NCI-H524 (cell line): Measurements from ENCODE around the gene SLC1A7.

Experiments
- DNase-seq, 2 experiments: peaks; one replicate each; lab custom pipeline; 2025; lab: John Stamatoyannopoulos, UW

SLC1A7 gene

DNA sequence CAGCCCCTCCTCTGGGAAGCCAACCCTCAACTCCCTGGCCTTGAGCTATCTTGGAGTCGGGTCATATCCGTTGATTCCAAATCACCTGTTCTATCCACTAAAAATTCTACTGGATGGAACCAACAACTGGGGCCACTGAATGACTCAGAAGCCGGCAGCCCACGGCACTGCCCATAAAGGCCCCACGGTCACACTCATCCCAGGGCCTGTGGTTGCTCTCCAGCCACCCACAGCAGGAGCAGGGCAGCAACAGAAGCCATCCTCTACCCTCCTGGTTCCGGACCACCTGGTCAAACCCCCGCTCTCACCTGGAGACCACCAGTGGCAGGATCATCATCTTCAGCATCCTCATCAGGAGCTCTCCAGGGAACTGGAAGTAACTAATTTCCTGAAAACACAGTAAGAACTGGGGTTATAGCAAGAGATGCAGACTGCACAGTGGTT, 8.4 kb downstream of the SLC1A7 start:
- no peak for DNase-seq

DNA sequence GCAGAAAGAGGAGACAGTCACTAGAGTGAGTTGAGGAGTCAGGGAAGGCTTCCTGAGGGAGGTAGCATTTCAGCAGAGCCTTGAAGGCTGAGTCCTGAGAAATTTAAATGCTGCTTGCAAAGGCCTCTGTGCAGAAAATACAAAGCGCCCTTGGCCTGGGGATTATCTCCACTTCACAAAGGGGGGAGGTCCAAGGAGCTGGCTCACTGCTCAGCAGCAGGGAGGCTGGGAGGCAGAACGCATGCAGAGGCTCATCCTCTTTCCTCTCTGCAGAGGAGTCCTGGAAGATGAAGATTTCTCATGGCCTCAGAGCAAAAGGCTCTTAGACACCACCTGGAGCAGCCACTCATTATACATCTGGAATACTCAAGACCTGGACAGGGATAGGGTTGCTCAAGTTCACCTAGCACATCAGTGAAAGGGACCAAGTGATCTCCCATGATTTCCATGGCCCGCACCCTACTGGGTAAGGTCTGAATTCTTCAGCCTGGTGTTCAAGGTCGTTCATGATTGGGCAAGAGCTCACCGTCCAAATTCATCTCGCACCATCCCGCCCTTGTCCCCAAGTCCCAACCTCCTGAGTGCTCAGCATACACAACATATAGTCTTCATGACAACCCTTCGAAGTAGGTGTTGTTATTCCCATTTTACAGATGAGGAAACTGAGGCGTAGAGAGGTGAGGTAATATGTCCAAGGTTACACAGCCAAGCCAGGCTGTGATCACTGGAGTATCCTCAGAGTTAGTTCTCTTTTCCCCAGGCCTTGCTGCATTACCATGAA, 9.0 kb downstream of the SLC1A7 start:
- peak; percentile 68 to 81 for DNase-seq

DNA sequence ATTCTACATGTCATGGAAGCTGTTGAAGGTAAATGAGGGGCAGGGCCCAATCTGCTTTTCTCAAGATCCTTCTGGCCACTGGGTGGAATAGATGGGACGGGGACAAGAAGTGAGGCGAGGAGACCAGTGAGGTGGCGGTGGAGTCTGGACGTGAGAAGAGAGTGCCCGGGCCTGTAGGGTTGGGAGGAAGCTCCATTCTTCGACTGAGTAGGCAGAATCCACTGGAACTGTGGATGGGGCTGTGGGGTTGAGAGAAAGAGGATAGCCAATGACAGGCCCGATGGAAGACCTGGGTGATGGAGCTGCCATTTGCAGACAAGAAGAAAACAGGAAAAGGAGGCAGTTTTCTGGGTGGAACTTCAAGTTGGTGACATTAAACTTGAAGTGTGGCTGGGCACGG, 10.3 kb downstream of the SLC1A7 start:
- no peak for DNase-seq

DNA sequence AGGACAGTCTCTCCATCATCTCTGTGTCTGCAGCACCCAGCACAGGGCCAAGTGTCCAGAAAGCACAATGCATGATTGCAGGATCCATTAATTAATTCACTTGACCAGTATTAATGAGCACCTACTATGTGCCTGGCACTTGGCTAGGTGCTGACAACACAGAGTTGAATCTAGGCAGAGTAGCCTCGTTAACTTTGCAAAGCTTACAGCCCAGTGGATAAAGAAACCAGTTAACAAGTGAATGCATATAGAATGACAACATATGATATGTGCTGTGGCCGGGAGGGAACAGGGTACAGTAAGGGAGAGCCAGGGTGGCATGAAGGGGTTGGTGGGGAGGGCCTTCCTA, 10.9 kb downstream of the SLC1A7 start:
- DNase-seq, result no peak

GRCh38 chr1:53130878-53131589, 11.4 kb downstream of the SLC1A7 start:
- no peak for DNase-seq

DNA sequence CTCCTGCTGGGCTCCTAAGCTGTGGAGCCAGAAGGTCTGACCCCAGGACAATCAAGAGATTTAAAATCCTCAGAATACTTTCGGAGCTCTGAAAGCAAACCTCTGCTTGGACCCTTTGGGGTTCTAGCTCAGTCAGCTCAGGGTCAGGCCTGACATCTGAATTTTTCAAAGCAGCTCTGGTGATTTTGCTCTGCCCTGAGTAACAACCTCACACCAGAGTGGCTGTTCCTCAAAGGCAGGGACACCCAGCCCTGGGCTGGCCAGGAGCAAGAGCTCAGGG, 11.9 kb downstream of the SLC1A7 start:
- DNase-seq, result no peak

- DNase-seq, result no peak
Observed at GRCh38 chr1:53129891-53130597, 12.4 kb downstream of the SLC1A7 start.

DNA sequence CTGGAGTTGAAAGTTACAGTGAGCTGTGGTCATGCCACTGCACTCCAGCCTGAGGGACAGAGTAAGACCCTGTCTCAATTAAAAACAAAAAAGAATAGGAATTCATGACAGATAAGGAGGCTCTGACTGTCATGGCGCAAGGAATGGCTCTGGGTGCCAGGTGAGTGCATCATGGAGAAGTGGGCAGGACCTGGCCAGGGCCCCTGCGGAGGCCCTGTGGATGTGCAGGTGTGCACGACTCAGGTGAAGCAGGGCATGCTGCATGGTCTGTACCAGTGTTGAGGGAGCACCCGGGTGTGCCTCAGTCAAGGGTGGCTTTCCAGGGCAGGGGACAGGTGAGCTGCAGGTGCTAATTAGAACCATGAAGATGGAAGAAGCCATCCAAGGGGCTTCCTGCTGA, 14.0 kb downstream of the SLC1A7 start:
- DNase-seq, result no peak

DNA sequence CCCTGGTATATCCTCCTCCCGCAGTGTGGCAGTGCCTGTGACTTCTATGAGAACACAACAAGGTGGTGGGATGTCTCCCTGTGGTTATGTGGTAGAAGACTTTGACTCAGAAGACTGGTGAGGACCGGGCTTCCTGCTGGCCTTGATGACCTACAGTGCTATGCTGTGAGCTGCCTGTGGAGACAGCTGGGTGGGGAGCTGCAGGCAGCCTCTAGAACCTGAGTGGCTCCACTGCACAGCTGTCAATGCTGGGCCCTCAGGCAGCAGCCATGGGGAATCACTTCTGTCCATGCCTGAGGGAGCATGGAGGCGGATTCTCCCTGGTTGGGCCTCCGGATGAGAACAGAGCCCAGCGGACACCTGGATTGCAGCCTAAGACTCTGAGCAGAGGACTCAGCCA, 14.9 kb downstream of the SLC1A7 start:
- DNase-seq, result peak; percentile 59 to 72

- no peak for DNase-seq
Observed at GRCh38 chr1:53126495-53126894, 15.9 kb downstream of the SLC1A7 start.

GRCh38 chr1:53125623-53126360, 16.6 kb downstream of the SLC1A7 start:
- DNase-seq, result no peak

DNA sequence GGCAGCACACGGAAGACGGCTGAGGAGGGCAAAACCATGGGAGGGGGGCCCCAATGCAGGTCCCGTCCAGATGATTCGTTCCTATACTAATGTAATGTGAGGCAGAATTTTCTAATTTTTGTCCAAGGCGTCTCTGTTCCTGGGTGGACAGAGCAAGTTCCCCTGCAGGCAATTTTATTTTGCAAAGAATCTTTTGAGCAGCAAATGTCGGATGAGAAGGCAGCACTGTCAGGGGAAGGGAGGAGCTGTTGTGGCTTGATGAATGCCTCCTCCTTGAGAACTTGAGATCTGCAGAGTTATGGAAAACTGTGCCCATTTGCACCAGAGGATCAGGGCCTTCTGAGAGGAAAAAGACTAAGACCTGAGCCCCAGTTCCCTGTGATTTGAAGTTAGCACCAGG, 17.3 kb downstream of the SLC1A7 start:
- no peak for DNase-seq

- DNase-seq, result no peak
Observed at GRCh38 chr1:53123453-53124140, 18.8 kb downstream of the SLC1A7 start.

DNA sequence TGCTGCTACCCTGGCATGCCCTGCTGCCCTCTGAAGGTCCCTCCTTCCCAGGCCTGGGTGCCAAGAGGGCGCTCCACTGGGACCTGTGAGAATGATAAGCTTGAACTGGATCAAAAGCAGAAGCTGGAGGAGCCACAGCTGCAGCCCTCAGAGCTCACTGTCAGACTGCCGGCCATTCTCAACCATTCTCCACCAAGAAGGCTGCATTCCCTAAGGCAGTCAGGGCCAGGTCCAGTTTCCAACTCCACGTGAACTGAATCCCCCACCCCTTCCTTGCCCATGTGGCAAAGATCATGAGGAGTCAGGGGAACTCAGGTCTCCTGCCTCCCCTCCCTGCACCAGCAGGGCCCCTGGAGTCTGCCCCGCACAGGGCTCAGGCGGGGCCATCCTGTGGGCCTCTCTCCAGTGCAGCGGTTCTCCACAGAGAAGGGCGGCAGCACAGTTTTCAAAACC, 19.5 kb downstream of the SLC1A7 start:
- DNase-seq, result no peak

DNA sequence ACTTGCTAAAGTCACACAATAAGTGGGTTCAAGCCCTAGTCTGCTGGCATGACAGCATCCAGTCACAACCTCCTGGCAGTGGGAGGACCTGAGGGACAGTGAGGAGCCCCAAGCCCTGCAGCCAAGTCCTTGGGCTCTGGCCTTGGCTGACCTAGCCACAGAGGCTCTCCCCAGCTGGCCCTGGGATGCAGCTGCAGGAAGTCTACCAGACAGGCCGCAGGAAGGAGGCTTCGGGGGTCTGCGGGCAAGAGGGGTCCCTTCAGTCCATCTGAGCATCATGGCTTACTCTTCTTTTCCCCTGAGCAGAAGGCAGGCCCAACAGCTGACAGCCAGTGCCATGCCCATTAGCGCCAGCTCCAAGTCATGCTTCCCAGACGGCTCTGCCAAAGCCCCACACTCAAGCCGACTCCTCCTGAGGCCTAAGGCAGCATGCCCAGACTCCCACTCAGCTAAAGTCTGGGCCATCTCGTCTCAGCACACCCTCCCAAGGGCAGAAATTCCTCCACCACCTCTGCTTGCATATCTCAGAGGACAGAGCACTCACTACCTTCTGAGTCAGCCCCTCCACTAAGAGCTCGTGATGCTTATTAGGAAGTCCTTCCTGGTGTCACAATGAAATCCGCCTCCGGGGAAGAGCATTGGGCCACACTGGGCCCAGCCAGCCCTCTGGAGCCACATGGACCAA, 20.1 kb downstream of the SLC1A7 start:
- DNase-seq, result peak; percentile 26 to 61

DNA sequence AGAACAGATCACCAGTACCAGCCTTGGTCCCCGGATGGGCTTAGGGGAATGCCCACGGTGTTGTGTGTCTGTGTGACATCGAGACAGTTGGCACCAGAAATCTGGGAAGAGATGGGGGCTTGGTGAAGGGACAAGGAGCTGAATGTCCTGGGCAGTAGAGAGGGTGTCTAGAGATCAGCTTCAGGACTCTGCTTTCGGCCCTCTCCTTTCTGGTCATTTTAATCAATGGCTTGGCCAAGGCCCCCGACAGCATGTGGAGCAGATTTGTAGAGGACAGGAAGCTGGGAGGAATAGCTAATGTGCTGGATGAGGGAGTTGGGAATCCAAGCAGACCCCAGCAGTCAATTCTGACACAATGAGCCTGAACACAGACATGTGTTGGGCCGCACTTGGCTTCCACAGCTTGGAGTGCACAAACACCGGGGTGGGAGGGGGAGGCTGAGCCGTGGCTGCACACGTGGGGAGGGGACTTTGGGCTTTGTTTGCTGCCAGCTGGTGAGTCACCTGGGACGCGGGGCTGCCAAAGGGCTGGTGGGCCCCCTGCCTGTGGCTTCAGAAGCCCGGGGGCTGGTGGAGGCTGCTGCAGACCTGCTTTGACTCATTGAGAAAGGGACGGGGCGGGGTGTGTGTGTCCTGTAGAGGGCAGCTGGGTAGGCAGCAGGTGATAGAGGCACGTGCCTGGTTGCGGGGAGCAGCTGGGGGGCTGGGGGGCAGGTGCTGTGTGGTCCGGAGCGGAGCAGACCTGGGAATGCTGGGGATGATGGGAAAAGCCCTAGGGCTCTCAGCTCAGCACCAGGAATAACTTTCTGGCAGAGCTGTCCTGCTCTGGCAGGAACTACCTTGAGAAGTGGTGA, 20.9 kb downstream of the SLC1A7 start:
- DNase-seq, result peak; percentile 93 to 97

- peak in 1 of 2 experiments; percentile 62 for DNase-seq
Observed at GRCh38 chr1:53120659-53121058, 21.8 kb downstream of the SLC1A7 start.

DNA sequence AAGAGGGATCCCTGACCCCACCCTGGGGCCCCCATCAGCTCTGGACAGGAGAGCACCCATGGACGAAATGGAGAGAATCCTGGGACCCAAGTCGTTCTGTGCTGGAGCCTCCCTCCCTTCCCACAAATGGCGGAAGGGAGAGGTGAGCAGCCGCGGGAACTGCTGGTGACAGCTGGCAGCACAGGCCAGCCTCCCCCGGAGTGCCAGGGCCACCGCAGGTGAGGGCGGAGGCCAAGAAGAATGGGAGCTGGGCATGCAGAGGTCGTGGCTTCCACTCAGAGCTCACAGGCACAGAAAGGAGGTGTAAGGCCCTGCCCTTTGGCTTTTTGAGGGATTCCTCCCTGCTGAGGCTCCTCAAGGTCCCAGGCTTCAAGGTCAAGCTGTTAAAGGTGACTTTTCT, 24.6 kb downstream of the SLC1A7 start:
- DNase-seq, result peak in 1 of 2 experiments; percentile 33

GRCh38 chr1:53116933-53117600, 25.4 kb downstream of the SLC1A7 start:
- DNase-seq, result no peak
